T-helper 1 cell treated with Interleukin-12 subunit alpha and Interleukin-12 subunit beta and Interleukin-4 antibody, amounts not matched to agents 30 ng/mL and 1 ng/mL, for 36 hours (primary cell): ENCODE measurements around the gene YAF2. TPM values are rescaled to one million over a fixed set of nuclear protein-coding genes. Genes with fewer than 3 reads are reported as not detected.
"Not testable (repeated sequence)": the region's sequence is repeated elsewhere in the genome, so short reads cannot be mapped to it uniquely, and the experiment has no call there.

ENCODE experiments used
- intact Hi-C: fragments of 100-400 bp; cut with micrococcal nuclease; formaldehyde crosslinking; loops from one replicate; pipeline ENCODE4 v1.15.1; 2024
- total RNA-seq: library from RNA; stranded (reverse); gene quantifications from 2 replicates; pipeline ENCODE4 v1.2.3, GENCODE V29; 2022

The YAF2 gene
- total RNA-seq, 1 donor from 2014 or later, result 51.5 TPM

- intact Hi-C loops, result no loop called here
Measured at GRCh38 chr12:42199007-42199406, 39.0 kb downstream of the YAF2 start.

DNA sequence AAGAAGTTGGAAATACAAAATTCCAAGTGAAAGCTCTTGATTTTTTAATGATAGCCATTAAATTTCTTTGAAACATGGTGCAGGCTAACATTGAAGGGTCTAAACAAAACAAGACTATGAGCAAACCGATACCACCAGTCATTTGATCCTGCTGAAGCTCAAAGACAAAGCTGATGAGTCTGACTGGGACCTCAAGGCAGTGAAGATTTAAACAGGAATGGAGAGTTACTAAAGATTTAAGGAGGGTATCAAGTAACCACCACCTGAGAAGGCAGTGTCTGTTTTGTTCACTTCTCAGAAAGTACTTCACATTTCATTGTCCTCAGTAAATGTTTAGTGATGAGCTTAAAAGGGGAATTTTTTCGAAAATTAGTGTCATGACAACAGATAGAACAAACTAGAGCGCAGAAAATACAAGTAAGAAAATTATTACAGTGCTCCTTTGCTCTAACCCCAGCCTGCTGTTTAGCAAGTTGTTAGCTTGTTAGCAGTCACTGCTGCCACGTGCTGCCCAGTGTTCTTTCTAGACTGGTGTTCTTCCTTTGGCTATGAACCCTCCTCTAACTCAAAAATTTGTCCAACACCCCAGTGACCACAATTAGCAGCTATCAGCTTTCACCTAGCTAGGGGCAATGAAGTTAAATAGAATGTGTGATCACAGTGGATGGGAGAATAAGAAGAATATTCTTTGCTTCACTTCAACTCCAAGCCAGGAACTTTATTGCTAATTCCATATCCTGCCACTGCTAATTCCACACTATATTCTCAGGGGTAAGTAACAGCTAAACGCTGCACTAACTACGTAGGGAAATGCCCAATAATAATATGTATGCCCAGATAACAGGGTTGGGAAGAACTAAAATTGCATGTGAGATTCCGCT is 41.1 kb downstream of the YAF2 start:
- intact Hi-C loops, result no loop called here

GRCh38 chr12:42192686-42193085 is 45.4 kb downstream of the YAF2 start:
- intact Hi-C loops, result no loop called here

- intact Hi-C loops, result no loop called here
Measured at GRCh38 chr12:42192258-42192657, 45.8 kb downstream of the YAF2 start.

- intact Hi-C loops, result no loop called here
Measured at GRCh38 chr12:42190376-42190775, 47.7 kb downstream of the YAF2 start.

DNA sequence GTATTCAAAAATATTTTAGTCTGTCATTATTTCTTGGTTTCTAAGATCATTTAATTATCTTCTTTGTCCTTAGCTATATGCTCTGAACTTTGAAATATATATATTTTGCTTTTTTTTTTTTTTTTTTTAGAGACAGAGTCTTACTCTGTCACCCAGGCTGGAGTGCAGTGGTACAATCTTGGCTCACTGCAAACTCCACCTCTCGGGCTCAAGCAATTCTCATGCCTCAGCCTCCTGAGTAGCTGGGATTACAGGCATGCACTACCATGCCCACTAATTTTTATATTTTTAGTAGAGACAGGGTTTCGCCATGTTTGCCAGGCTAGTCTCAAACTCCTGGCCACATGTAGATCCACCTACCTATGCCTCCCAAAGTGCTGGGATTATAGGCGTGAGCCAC is 49.8 kb downstream of the YAF2 start:
- intact Hi-C loops, result not testable (repeated sequence)

DNA sequence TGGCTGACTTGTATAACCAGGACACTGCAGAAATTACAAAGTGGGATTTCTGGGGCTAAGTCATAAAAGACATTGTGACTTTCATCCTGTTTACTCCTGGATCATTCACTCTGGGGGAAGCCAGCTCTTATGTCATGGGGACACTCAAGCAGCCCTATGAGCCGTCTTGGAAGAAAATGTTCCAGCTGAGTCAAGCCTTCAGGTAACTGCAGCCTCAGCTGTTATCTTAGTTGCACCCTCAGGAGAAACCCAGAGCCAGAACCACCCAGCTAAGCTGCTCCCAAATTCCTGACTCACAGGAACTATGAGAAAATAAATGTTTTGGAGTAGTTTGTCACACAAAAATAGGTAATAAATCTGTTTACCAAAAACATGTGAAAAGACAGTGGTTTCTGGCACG is 50.2 kb downstream of the YAF2 start:
- intact Hi-C loops, result no loop called here

DNA sequence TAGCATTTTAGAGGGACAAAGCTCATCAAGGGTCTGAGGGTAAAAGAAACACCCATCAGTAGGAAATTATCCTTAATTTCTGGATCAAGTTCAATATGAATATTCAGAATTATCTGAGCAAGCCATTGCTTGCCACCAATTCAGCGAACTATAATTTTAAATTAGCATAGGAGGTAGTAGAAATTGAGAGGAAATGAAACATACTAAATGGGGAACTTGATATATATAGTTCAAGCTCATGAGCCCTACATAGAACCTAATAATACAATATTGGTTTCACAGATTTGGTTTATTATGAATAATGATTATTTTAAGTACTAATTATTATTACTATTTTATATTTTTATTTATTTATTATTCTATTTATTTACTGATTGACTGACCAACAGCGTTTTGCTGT is 51.3 kb downstream of the YAF2 start:
- intact Hi-C loops, result no loop called here

GRCh38 chr12:42182394-42182793 is 55.7 kb downstream of the YAF2 start:
- intact Hi-C loops, result no loop called here

GRCh38 chr12:42180990-42181596 is 57.0 kb downstream of the YAF2 start:
- intact Hi-C loops, result no loop called here

DNA sequence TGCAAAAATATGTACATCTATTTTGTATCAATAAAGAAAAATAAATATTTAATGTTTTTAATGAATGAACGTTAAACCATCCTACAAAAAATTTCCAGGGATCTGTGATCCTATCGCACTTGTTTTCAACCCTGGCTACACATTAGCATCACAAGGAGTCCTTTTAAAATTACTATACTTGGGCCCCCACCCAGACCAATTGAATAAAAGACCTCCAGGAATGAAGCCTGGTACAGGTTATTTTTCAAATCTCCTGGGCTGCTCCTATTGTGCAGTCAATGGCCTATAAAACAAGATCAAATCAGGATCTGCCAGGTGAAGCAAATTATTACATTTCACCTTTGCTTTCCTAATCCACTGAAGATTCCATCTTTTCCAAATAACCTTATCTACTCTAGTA is 59.9 kb downstream of the YAF2 start:
- intact Hi-C loops, result no loop called here

DNA sequence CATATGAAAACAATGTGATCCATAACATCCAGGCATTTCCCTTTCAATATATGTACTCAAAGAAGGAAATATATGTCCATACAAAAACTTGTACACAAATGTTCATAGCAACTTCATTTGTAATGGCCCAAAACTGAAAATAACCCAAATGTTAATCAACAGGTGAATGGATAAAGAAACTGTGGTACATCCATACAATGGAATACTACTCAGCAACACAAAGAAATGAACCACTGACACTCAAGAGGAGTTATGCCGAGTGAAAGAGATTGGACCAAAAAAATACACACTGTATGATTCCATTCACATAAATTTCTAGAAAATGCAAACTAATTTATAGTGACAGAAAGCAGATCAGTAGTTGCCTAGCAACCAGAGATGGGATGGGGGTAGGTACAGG is 63.1 kb downstream of the YAF2 start:
- intact Hi-C loops, result no loop called here

DNA sequence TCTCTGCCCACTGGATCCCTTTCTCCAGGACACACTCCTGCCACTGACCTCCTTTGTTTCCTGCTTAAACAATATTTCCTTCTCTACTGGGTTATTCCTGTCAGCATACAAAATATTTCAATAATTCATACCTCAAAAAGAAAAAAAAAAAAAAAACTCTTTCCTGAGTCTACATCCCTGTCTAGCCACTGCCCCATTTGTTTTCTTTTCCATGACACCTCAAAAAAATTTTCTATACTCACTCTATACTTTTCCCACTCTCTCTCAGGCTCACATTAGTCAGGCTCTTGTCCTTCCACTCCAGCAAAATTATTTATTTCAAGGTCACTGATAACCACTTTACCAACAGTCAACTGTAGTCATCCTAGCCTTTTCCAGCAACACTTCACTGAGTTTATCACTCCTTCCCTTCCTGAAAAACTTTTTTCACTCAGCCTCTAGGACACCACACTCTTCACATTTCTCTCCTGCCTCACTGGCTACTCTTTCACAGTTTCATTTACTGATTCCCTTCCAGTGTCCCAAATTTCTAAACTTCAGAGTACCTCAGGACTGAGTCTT is 64.0 kb downstream of the YAF2 start:
- intact Hi-C loops, result no loop called here

DNA sequence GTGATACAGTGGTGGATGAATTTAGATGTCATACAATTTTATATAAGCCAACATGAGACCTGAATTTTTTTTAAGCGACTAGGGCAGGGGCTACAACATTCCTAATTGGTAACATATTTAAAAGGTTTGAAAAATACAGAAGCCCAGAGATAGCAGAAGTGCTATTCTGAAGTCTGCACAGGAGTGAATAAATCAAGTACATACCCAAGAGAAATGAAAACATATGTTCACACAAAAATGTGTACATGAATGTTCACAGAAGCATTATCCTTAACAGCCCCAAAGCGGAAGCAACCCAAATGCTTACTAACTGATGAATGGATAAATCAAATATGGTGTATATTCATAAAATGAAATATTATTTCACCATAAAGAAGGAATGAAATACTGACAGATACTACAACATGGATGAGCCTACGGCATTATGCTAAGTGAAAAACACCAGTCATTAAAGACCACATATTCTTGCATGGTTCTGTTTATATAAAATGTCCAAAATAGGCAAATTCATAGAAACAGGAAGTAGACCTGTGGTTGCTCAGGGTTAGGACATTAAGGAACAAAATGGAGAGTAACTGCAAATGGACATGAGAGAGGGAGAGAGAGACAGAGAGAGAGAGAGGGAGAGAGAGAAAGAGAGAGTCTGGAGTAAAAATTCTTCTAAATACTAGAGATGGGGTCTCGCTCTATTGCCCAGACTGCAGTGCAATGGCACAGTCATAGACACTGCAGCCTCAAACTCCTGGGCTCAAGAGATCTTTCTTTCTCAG is 65.4 kb downstream of the YAF2 start:
- intact Hi-C loops, result no loop called here

DNA sequence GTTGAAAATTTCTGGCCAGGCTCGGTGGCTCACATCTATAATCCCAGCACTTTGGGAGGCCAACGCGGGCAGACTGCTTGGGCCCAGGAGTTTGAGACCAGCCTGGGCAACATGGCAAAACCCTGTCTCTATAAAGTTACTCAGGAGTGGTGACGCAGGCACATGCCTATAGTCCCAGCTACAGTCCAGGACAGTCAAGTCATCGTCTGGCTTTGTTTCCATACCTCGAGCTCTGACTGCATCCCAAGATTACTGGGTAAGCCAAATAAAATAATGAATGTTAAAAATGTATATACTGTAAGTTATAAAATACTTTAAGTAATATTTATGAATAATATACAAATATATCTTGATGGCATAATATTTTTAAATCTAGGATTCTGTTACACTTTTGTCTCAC is 70.3 kb downstream of the YAF2 start:
- intact Hi-C loops, result no loop called here

DNA sequence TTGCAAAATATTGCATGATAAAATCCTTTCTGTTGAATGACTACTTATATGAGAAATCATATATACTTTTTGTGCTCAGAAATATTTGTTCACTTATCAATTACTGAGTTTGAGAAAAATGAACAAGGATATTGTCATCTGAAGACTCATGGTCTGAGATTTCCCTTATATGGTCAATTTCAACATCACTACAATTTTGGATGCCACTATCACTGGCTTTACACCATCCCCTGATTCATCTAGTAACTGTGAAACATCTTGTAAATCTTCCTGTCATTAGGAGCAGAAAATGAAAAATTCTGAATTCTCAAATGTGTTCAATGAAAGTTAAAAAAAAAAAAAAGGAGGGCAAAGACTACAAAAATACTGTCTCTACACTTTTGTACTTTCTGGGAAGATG is 71.5 kb downstream of the YAF2 start:
- intact Hi-C loops, result no loop called here

GRCh38 chr12:42163913-42164312 is 74.1 kb downstream of the YAF2 start:
- intact Hi-C loops, result no loop called here

DNA sequence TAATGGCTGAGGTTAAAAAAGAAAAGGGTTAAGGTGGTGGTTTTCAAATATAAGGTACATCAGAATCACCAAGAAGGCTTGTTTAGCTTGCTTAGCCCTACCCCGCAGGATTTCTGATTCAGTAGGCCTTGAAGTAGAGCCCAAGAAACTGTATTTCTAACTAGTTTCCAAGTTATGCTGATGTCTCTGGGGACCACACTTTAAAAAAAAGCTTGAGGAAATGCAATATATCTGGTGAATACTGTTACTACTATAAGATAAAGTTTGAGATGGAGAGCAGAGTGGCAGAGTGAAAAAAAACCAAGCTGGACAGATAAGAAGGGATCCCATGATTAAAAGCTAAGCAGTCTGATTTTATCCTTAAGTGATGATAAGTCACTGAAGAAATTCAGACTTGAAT is 75.1 kb downstream of the YAF2 start:
- intact Hi-C loops, result no loop called here

DNA sequence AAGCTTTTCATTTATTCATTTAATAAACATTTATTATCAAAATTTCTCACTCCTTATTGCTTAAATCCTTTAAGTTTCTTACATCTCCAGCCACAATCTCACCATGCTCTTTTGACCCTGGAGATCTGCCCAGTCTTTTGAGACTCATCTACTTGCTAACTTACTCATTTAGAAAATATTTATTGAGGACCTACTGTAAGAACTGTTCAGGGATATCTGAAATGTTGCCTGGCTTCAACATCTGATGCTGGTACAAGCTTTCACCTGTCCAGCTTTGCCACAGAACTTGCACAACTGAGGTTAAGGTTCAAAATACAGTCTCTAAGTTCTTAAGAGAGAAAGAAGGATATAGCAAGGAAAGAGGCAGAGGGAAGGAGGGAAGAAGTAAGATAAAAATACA is 75.9 kb downstream of the YAF2 start:
- intact Hi-C loops, result no loop called here

DNA sequence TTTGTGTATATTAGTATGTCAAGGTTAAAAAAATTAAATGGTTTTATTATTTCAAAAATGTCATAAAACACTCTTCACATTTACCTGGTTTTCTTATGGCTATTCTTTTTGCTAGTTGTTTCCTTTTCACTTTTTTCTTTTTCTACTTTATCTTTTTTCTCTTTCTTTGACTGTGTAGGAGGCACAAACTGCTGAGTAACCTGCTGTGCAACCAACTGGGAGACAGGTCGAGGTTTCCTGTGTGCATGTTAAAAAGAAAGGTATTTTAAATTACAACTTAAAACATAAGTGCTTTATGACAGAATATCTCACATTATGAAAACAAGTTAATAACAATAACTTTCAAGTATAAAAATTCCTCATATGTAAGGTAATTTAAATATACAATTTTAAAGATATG is 76.5 kb downstream of the YAF2 start:
- intact Hi-C loops, result no loop called here

DNA sequence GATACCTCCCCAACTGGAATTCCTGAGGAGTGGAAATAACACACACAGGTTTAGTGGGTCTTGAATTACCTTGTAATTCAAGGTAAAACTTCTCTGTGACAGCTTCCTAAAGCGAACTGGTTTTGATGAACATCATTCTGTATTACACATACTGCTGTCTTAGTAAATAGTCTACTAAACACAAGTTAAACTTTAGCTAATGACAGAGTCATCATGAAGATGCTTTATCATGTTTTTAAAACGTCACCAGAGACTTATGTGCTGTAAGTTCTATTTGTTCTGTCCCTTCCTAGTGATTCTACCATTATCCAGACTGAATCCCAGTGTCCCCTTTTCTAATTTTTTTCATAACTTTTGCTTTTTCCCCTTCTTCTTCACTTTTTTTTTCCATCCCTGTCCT is 81.8 kb downstream of the YAF2 start:
- intact Hi-C loops, result loop anchor here (1.0 kb wide), 1 partner anchor 11 kb away; no protein-coding TSS in a partner anchor
